SK-N-SH (cell line): Measurements from ENCODE around the gene PTPRK. TPM values are rescaled to one million over a fixed set of nuclear protein-coding genes. Genes with fewer than 3 reads are reported as not detected.

Experiments
- CTCF ChIA-PET: fragments of 300-600, 350-600 bp; formaldehyde crosslinking; extraction: SDS; loops from one replicate; lab custom pipeline; 2021; lab: Yijun Ruan, JAX
- POLR2A ChIA-PET: fragments of 350-600 bp; sonication (Branson Sonifier 250); formaldehyde crosslinking; extraction: SDS; loops from one replicate; lab custom pipeline; 2020; ENCODE audit warnings: antibody characterized with exemption, inconsistent platforms; lab: Yijun Ruan, JAX
- DNase-seq: peaks from one replicate; pipeline ENCODE4 v3.0.0; 2012
- H2AFZ ChIP-seq: fragments of 200-600 bp; sonication (generic); 2 replicates; pipeline ENCODE4 v1.8.1; 2016; ENCODE audit warnings: antibody characterized with exemption, mild to moderate bottlenecking, low read depth
- H3F3A ChIP-seq: fragments of 200-600 bp; sonication (generic); replicated peaks from 2 replicates; pipeline ENCODE3; 2016; ENCODE audit warnings: antibody characterized with exemption, mild to moderate bottlenecking; ENCODE audit not compliant: insufficient read depth
- H3K27ac ChIP-seq, 2 experiments: fragments of 200-500 bp in 1 of 2; fragments of 200-600 bp in 1 of 2; sonication (Bioruptor generic) in 1 of 2; sonication (generic), shearing (Covaris generic) in 1 of 2; 2 replicates each; pipeline versions ENCODE4 v1.5.1 to v1.6.1; 2014 to 2016; ENCODE audit warnings: low read depth in 2 of 2, inconsistent platforms in 1 of 2, low read length in 1 of 2, mild to moderate bottlenecking in 1 of 2, mixed read lengths in 1 of 2
- H3K27me3 ChIP-seq: fragments of 200-600 bp; sonication (generic), shearing (Covaris generic); 2 replicates; pipeline ENCODE4 v1.6.1; 2016; ENCODE audit warnings: mixed run types; ENCODE audit not compliant: insufficient read depth
- H3K36me3 ChIP-seq, 2 experiments: fragments of 200-500 bp in 1 of 2; fragments of 200-600 bp in 1 of 2; sonication (Bioruptor generic) in 1 of 2; sonication (generic) in 1 of 2; replicated peaks in 1 of 2; 2 replicates each; pipeline versions ENCODE3 to v1.5.1; 2014 to 2016; ENCODE audit warnings: low read length in 1 of 2, mild to moderate bottlenecking in 1 of 2; ENCODE audit not compliant: insufficient read depth in 2 of 2, control insufficient read depth in 1 of 2
- H3K4me1 ChIP-seq, 2 experiments: fragments of 200-500 bp in 1 of 2; fragments of 200-600 bp in 1 of 2; sonication (Bioruptor generic) in 1 of 2; sonication (generic), shearing (Covaris generic) in 1 of 2; 2 replicates each; pipeline versions ENCODE4 v1.5.1 to v1.6.1; 2014 to 2016; ENCODE audit warnings: low read depth in 1 of 2, low read length in 1 of 2, mixed run types in 1 of 2; ENCODE audit not compliant: insufficient read depth in 2 of 2, control insufficient read depth in 1 of 2
- H3K4me2 ChIP-seq: fragments of 200-600 bp; sonication (generic), shearing (Covaris generic); 2 replicates; pipeline ENCODE4 v1.6.1; 2017; ENCODE audit warnings: mixed run types
- H3K4me3 ChIP-seq, 2 experiments: fragments of 200-500 bp in 1 of 2; fragments of 200-600 bp in 1 of 2; sonication (Bioruptor generic) in 1 of 2; sonication (generic), shearing (Covaris generic) in 1 of 2; 2 replicates each; pipeline versions ENCODE4 v1.5.1 to v1.8.1; 2014 to 2016; ENCODE audit warnings: low read depth in 2 of 2, inconsistent platforms in 1 of 2, low read length in 1 of 2, mild to moderate bottlenecking in 1 of 2, mixed read lengths in 1 of 2, moderate library complexity in 1 of 2
- H3K79me2 ChIP-seq: fragments of 200-600 bp; sonication (generic); 2 replicates; pipeline ENCODE4 v1.8.1; 2017; ENCODE audit warnings: mild to moderate bottlenecking; ENCODE audit not compliant: insufficient read depth
- H3K9ac ChIP-seq: fragments of 200-600 bp; sonication (generic); 2 replicates; pipeline ENCODE4 v1.6.1; 2017; ENCODE audit warnings: mixed run types
- H3K9me2 ChIP-seq: fragments of 200-600 bp; sonication (generic); 2 replicates; pipeline ENCODE4 v1.6.1; 2017; ENCODE audit warnings: mixed run types
- H3K9me3 ChIP-seq: fragments of 200-600 bp; sonication (generic); 2 replicates; pipeline ENCODE4 v1.6.1; 2017; ENCODE audit warnings: mixed run types, mild to moderate bottlenecking, moderate library complexity
- H4K20me1 ChIP-seq: fragments of 200-600 bp; sonication (generic); 2 replicates; pipeline ENCODE4 v1.6.1; 2017; ENCODE audit warnings: mild to moderate bottlenecking, mixed run types; ENCODE audit not compliant: insufficient read depth
- CTCF ChIP-seq: fragments of 200-600 bp; sonication (generic); IDR thresholded peaks from 2 replicates; pipeline ENCODE4 v1.6.1; 2017; ENCODE audit warnings: antibody characterized with exemption, mild to moderate bottlenecking, moderate library complexity
- FOXJ3 ChIP-seq: sonication (generic); formaldehyde crosslinking; IDR thresholded peaks from 2 replicates; pipeline ENCODE4 v1.5.1; 2020; ENCODE audit warnings: mild to moderate bottlenecking, missing genetic modification reagents
- GABPA ChIP-seq: IDR thresholded peaks from 2 replicates; pipeline ENCODE4 v1.4.0; 2012; ENCODE audit warnings: low read depth, mild to moderate bottlenecking
- MAX ChIP-seq: IDR thresholded peaks from 2 replicates; pipeline ENCODE4 v1.4.0; 2012; ENCODE audit warnings: low read depth
- NRF1 ChIP-seq: IDR thresholded peaks from 2 replicates; pipeline ENCODE4 v1.6.1; 2012; ENCODE audit warnings: low read depth, mild to moderate bottlenecking, low read length
- REST ChIP-seq: IDR thresholded peaks from 2 replicates; pipeline ENCODE4 v1.6.1; 2012; ENCODE audit warnings: mild to moderate bottlenecking, low read depth, low read length, moderate library complexity
- TEAD4 ChIP-seq: IDR thresholded peaks from 2 replicates; pipeline ENCODE4 v1.4.0; 2012; ENCODE audit warnings: mild to moderate bottlenecking, borderline replicate concordance; ENCODE audit not compliant: insufficient read depth
- USF2 ChIP-seq: fragments of 150-350 bp; IDR thresholded peaks from 2 replicates; pipeline ENCODE4 v1.6.1; 2017; ENCODE audit warnings: antibody characterized with exemption, low read length, low read depth, borderline replicate concordance
- WGBS: methylation state at CpG from one replicate; pipeline ENCODE4 v1.1.6; 2017; ENCODE audit warnings: low lambda C conversion rate; 5-methylcytosine and 5-hydroxymethylcytosine counted together
- polyA plus RNA-seq, 3 experiments: library from polyadenylated mRNA; depleted of rRNA; stranded (reverse); fragments of >200 nt; gene quantifications; 2 replicates each; pipeline ENCODE4 v1.2.3, GENCODE V29; 2012

Gene PTPRK
- polyA plus RNA-seq, 1 of the 3 experiments (the other 2 are of a cell fraction): 9.5 TPM

GRCh38 chr6:128307671-128308070 lies 212.7 kb downstream of the PTPRK start:
- Histone ChIP-seq H4K20me1 (no peaks in the 10 kb centered on the region; the same call in 1 of the 2 replicates), H3K27me3 (no peaks in the 10 kb centered on the region), H3K4me2 (no peak overlapping the region), H3K9me2 (no peaks in the 10 kb centered on the region), H2AFZ (no peak overlapping the region), H3K27ac (no peak overlapping the region), H3F3A (peaks cover 6% of the 10 kb centered on the region), H3K36me3 (no peaks in the 10 kb centered on the region), H3K79me2 (peaks cover 13% of the 10 kb centered on the region; the same call in 1 of the 2 replicates), H3K9ac (no peak overlapping the region), H3K4me1 (no peaks in the 10 kb centered on the region)
- DNase-seq: no peak
- CTCF ChIA-PET: no interaction called here
- TF ChIP-seq REST: no peak
- TF ChIP-seq, all 33 proteins: peak for 0
- H3K4me3 ChIP-seq: no peak overlapping the region
- no peaks in the 10 kb centered on the region for H3K9me3 ChIP-seq
- POLR2A ChIA-PET: no interaction called here

GRCh38 chr6:128305976-128306375 lies 214.4 kb downstream of the PTPRK start:
- WGBS: 95% methylated on average over 2 of the region's 2 CpGs
- Histone ChIP-seq H3K9me3 (no peaks in the 10 kb centered on the region), H3K4me2 (no peak overlapping the region), H3K4me3 (no peak overlapping the region), H2AFZ (no peak overlapping the region), H3K27me3 (no peaks in the 10 kb centered on the region), H3K27ac (no peak overlapping the region), H3K9me2 (no peaks in the 10 kb centered on the region), H3K36me3 (peaks cover 0 to 4% of the 10 kb centered on the region in 2 experiments), H3K9ac (no peak overlapping the region), H3K79me2 (peaks cover 11% of the 10 kb centered on the region; the same call in 1 of the 2 replicates), H4K20me1 (no peaks in the 10 kb centered on the region; the same call in 1 of the 2 replicates), H3K4me1 (no peaks in the 10 kb centered on the region), H3F3A (peaks cover 6% of the 10 kb centered on the region)
- TF ChIP-seq USF2: no peak
- no peak for TF ChIP-seq GABPA
- TF ChIP-seq REST: no peak
- no peak for TF ChIP-seq CTCF
- no peak for TF ChIP-seq MAX
- no peak for TF ChIP-seq TEAD4
- TF ChIP-seq FOXJ3 (CRISPR knock-in tag): no peak
- no peak for TF ChIP-seq NRF1
- CTCF ChIA-PET: no interaction called here
- POLR2A ChIA-PET: no interaction called here
- DNase-seq: no peak
